Adrenal gland (tissue), 5 donors: ENCODE measurements around the gene ZNF593OS.

Experiments
- POLR2A ChIP-seq, 2 donors: fragments of 450-650 bp; IDR thresholded peaks; one replicate each; pipeline ENCODE4 v1.6.1; 2017; ENCODE audit warnings: antibody characterized with exemption in 2 of 2, mild to moderate bottlenecking in 2 of 2, moderate library complexity in 1 of 2
- TF ChIP-seq, protein P1 (sequence below), 6 experiments: fragments of 450-650 bp in 4 of 6; fragments of 200-600 bp in 2 of 6; sonication (generic) in 1 of 6; IDR thresholded peaks; 1 replicate in 5 of 6; 2 replicates in 1 of 6; pipeline versions ENCODE4 v1.5.1 to v1.8.0; 2016 to 2021; ENCODE audit warnings: antibody characterized with exemption in 6 of 6, mild to moderate bottlenecking in 2 of 6, moderate library complexity in 1 of 6
- donor health status: DM: no; HTN: no; CAD: no.

DNA sequence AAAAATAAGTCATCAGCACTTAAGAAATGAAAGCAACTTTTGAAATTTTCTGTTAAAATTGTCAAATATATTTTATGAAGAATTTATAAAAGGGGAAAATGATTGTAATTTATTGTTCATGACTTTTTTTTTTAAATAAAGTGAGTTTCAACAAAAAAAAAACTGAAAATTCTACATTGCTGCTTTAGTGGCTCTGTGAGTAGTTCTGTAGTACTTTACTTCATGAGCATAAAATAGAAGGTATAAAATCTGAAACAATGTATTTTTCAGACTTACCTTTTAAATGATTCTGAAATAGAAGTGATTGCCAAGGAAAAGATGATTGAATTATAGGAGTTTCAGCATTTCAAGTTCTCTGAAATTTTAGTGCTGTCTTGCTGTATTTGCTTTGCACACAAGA is 46.2 kb downstream of the ZNF593OS start:
- TF ChIP-seq, protein P1, sequence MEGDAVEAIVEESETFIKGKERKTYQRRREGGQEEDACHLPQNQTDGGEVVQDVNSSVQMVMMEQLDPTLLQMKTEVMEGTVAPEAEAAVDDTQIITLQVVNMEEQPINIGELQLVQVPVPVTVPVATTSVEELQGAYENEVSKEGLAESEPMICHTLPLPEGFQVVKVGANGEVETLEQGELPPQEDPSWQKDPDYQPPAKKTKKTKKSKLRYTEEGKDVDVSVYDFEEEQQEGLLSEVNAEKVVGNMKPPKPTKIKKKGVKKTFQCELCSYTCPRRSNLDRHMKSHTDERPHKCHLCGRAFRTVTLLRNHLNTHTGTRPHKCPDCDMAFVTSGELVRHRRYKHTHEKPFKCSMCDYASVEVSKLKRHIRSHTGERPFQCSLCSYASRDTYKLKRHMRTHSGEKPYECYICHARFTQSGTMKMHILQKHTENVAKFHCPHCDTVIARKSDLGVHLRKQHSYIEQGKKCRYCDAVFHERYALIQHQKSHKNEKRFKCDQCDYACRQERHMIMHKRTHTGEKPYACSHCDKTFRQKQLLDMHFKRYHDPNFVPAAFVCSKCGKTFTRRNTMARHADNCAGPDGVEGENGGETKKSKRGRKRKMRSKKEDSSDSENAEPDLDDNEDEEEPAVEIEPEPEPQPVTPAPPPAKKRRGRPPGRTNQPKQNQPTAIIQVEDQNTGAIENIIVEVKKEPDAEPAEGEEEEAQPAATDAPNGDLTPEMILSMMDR (IDR thresholded peaks at IDR 0.05), result no peak
- TF ChIP-seq POLR2A (IDR thresholded peaks at IDR 0.05), result no peak
